ENCODE results near the gene HEPN1.

HEPN1 gene

GRCh38 chr11:124942466-124943253, 23.6 kb downstream of the HEPN1 start:
- POLR2A ChIA-PET: no interaction called here
- CTCF ChIA-PET: interaction anchor here (1.1 to 2.0 kb wide), 6 partner anchors 8 to 167 kb away, joined by 3 to 9 read pairs (median 5); partner anchors contain the start of gene CCDC15
- DNase-seq (ENCODE audit: extremely low spot score): no peak
- TF ChIP-seq CTCF (IDR thresholded peaks at IDR 0.05; ENCODE audit: control extremely low read depth, extremely low read depth, low read depth, missing control alignments): no peak

GRCh38 chr11:124943254-124943616, 24.2 kb downstream of the HEPN1 start:
- DNase-seq (ENCODE audit: extremely low spot score): no peak
- TF ChIP-seq CTCF (IDR thresholded peaks at IDR 0.05; ENCODE audit: control extremely low read depth, extremely low read depth, low read depth, missing control alignments): no peak
- CTCF ChIA-PET: interaction anchor here (1.1 to 1.9 kb wide), 4 partner anchors 8 to 166 kb away, joined by 3 to 6 read pairs (median 4); partner anchors contain the start of gene CCDC15
- POLR2A ChIA-PET: no interaction called here

- POLR2A ChIA-PET: no interaction called here
- CTCF ChIA-PET: interaction anchor here (1.1 to 1.9 kb wide), 3 partner anchors 9 to 166 kb away, joined by 3 to 6 read pairs (median 4); partner anchors contain the start of gene CCDC15
- no peak for DNase-seq (ENCODE audit: extremely low spot score)
- TF ChIP-seq CTCF (IDR thresholded peaks at IDR 0.05; ENCODE audit: control extremely low read depth, extremely low read depth, low read depth, missing control alignments): no peak
Observed at GRCh38 chr11:124943741-124944140, 24.7 kb downstream of the HEPN1 start.

GRCh38 chr11:124944565-124944964, 25.5 kb downstream of the HEPN1 start:
- no peak for DNase-seq (ENCODE audit: extremely low spot score)
- ChIA-PET POLR2A (no interaction called here), CTCF (interaction anchor here (1.0 to 1.9 kb wide), 3 partner anchors 9 to 197 kb away, joined by 4 to 6 read pairs (median 4); partner anchors contain the start of gene CCDC15)
- TF ChIP-seq CTCF (IDR thresholded peaks at IDR 0.05; ENCODE audit: control extremely low read depth, extremely low read depth, low read depth, missing control alignments): no peak

- no peak for DNase-seq (ENCODE audit: extremely low spot score)
- POLR2A ChIA-PET: no interaction called here
- no peak for TF ChIP-seq CTCF (IDR thresholded peaks at IDR 0.05; ENCODE audit: control extremely low read depth, extremely low read depth, low read depth, missing control alignments)
- CTCF ChIA-PET: interaction anchor here (1.0 kb wide), 2 partner anchors 11 to 196 kb away, joined by 3 to 4 read pairs; no protein-coding TSS in a partner anchor
Observed at GRCh38 chr11:124945826-124946225, 26.8 kb downstream of the HEPN1 start.

- no peak for TF ChIP-seq CTCF (IDR thresholded peaks at IDR 0.05; ENCODE audit: control extremely low read depth, extremely low read depth, low read depth, missing control alignments)
- CTCF ChIA-PET: no interaction called here
- POLR2A ChIA-PET: no interaction called here
Observed at GRCh38 chr11:124946735-124947141, 27.7 kb downstream of the HEPN1 start.

More at GRCh38 chr11:124946735-124947141, 27.7 kb downstream of the HEPN1 start:
- DNase-seq (ENCODE audit: extremely low spot score): no peak

All from GM10248 (cell line).